HuH-7 (cell line): ENCODE data around the gene TSKU.

Experiments used
- DNase-seq: peaks from one replicate; pipeline ENCODE4 v3.0.0; 2011; ENCODE audit warnings: low spot score

TSKU gene

DNA sequence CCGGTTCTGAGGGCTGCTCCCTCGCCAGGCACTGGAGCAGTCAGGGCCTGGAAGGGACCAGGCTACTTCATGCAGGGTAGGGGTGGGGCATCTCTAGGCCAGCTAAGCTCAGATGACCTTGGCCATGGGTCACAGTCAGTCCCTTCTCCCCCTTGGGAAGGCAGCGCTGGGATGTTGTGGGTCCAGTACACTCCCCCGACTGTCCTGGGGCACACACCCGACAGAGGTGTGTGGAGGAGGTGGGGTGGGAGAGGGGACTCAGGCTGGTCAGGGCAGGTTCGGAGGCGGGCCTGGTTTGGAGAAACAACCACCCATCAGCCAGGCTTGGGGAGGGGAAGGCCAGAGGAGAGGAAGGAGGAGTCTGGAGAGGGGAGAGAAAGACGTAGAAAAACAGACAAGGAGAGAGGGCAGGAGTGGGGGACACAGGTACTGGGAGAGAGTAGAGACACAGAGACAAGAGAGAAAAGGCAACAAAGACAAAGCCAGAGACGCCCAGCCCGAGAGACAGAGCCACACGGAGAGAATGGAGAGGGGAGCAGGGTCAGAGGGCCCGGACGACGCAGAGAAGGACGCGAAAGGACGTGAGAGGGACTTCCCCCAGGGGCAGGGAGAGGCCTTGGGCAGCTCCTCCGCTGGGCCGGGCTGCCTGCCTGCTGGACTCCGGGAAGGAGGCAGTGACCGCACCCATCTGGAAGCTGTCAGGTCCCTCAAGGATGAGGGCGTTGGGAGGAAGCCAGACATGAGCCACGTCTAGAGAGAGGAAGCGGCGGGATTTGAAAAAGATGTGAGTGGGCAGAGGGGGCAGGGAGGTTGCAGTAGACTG, 30.6 kb upstream of the TSKU start:
- no peak for DNase-seq

DNA sequence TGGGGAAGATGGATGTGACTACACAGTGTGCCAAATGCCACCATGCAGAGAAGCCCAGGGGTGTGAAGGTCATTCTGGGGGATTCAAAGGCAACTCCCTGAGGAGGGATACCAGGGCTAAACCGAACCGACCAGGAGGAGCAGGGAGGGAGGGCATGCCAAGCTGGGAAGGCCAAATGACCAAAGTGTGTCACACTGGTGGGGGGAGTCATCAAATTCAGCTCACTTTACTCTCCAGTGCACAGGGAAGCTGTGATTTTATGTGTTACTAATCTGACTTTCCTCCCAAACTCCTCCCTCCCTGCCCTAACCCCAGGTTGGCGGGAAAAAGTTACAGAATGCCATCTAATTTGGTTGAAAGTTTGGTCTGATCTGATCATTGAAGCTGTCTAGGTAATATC, 29.7 kb upstream of the TSKU start:
- no peak for DNase-seq

DNA sequence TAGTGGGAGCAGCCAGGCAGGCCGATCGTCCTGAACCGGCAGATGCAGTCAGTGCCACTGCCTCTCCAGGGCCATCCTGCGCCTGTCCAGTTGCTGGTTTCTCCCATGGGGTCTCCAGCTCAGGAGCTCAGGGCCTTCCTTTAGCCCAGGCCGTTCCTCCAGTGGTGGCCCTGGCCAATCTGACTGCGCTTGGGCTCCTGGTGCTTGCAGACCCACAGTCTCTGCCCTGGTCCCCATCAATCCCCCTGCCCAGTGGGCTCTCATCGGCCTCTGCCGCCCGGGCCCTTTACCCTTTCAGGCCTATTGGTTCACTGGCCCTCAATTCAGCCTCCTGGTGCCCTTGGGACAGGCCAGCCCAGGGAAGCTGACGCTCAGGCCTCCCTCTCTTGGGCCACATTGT, 29.2 kb upstream of the TSKU start:
- DNase-seq = no peak

DNA sequence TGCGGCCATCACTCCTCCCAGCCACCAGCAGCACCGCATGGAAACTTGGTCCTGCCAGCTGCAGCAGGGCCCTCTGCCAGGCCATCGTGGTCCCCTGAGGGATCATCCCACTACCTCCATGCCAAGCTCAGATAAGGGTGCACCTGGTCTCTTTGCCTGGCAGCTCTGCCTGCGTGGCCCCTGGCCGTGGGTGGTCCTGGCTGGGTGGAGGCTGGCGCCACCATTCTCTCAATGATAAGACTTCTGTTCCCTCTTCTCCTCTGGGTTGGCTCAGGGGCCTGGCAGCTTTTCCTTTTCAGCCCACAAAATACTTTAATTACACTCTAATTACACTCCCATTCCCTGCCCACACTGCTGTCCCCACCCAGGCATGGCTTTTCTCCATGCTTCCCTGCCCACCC, 26.8 kb upstream of the TSKU start:
- no peak for DNase-seq

DNA sequence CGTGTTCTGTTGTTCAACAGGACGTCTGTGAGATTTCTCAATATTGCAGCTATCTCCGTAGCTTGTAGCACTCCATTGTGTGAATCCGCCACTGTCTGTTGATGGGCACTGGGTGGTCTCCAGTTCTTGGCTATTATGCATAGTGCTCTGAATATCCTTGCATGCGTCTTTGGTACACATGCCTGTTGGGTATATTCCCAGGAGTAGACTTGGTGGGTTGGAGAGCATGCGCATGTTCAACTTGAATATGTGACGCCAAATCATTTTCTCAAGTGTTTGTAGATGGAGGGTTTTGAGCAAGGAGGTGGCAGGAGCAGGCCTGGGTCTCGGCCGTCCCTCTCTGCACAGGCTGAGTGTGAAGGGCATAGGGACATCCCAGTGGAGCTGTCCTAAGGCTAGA, 24.8 kb upstream of the TSKU start:
- no peak for DNase-seq

DNA sequence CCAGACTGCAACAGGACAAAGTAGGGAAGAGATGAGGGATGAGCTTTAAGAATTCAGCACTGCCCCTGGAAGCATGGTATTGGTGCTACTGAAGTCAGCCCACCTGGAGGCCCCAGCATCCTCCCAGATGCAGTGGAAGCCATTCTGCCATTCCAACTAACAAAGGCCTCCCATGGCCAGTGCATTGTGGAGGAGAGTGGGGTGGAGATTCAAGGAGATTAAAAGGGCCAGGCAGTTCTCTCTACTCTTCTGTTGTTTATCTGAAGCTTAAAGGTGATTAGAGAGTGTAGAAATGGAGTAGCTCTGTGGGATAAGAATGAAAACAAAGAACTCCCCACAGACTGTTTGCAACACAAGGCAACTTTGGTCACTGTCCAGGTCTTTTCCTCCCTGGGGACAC, 24.1 kb upstream of the TSKU start:
- no peak for DNase-seq

DNA sequence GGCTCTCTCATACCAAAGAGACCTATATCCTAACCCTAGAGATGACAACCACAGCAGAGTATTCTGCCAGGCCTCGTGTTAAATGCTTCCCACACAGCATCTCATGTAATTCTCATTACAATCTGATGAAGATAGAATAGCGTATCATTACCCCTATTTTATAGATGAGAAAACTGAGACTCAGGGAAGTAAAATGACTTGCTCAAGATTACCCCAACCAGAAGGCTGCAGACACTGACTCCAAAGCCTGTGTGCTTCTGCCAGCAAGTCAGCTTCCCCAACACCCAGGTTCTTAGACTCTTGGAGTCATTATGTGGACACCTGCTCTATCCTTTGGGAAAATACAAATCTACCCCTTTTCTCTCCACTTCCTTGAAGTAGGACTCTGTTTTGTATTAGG, 23.6 kb upstream of the TSKU start:
- DNase-seq = no peak

DNA sequence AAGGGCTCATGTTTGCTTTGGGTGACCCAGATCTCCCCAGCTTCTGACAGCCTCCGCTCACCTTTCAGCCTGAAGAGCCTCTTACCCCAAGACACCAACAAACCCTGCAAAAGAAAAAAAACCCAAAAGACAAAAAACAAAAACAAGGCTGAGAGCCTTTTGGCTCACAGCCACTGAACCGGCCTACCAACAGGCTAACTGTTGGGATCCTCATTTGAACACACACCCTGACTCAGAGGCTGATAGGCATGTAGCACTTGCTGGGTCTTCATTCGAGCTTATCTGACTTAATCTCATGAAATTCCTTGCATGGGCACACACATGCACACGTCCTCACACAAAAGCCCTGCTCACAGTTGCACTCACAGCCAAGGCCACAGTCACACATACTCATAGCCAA, 22.9 kb upstream of the TSKU start:
- no peak for DNase-seq

DNA sequence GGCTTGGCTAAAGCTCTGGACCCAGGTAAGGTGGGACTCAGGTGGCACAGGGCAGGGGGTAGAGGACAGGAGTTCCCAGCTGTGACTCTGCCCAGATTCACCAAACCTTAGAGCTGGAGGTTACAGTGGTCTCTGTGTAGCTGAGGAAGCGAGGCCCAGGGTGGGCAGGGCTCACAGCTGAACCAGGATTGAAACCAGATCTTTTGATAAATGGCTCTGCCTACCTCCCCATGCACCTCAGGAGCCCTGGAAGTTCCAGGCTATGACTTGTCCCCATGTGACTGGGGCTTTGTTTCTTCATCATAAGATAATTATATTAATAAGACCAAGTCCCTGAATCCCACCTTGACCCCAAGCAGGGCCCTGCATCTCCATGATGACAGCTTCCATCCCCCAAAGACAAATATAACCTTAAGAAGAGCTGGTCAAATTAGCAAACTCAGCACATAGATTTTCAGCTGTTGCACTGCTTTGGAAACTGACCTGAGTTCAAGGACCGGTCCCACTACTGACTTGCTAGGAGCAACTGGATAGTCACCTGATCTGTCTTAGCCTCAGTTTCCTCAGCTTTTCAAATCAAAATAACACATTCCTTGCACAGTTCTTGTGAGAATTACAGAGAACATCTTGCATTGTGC, 21.3 kb upstream of the TSKU start:
- no peak for DNase-seq

DNA sequence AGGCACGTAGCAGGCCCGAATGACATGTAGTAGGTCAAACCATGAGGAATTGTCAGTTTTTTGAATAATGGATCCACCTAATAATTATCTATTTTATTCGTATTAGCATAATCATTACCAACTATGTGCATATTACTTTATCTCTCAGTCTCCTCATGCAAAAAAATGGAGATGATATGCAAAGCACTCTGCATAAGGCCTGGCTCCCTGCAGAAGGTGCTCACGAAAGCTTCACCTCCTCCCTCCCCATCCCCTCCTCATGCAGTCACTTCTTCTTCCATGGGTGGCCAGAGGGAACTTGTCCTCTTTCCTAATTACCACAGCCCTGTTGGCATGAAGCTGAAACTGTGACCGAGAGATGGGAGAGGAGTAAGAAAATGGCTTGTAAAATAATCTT, 20.8 kb upstream of the TSKU start:
- DNase-seq = no peak

DNA sequence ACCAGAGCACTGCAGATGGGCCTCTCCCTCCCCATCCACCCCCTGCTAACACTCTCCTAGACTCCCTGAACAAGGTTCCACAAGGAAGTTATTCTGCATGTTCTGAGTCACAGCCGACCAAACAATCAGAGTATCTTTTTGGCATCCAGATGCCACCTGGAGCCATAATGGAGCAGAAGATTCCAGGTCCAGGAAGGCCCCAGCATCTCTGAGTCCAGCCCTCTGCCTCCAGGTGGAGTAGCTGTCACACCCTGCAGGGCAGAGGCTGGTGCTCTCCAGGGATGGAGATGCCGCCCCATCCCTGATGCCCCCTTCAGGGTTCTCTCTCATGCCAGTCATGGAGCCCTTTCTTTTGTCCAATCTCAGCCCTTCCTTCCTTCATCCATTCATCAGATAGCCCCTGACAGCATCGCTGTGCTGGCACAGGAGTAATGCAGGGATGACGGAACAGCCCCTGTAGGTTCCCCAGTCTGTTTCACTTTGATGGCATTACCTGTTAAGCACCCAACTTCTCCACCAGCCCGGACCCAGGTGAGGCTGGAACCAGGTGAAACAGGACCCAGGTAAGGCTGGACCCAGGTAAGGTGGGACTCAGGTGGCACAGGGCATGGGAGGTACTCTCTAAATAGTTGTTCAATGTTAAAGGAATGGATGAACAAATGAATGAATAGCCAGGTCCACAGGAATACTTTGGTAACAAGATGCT, 20.1 kb upstream of the TSKU start:
- no peak for DNase-seq

DNA sequence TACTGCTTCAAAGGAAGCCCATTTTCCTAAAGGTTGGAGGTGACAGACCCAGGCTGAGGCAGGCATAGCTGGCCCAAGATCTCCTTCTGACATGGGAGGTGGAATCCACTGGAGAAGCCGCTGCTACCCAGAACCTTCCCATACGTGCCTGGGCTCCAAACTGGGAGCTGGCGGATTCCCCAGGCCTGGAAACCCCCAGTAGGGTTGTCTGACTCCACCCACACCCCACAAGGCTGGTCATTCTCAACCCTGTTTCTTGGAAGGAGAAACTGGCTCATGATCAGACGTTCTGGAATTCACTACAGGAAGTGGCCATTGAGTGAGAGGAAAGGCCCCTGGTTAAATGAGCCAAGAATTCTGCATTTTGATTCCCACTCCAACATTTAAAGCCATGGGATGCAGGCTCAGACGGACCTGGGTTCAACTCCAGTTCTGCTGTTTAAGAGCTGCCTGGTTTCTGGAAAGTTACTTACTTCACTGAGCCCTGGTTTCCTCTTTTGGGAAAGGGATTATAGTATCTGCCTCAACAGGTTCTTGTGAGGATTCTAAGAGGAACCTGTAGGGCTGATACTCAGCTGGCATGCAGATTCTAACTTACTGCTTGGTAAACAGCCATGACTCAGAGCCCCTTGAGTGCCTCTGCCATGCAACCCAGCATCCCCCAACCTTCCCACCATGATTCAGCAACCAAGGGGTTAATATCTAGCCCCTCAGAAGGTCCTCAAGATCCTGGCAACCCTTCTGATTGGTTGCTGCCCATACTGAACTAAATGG, 19.4 kb upstream of the TSKU start:
- DNase-seq = no peak

DNA sequence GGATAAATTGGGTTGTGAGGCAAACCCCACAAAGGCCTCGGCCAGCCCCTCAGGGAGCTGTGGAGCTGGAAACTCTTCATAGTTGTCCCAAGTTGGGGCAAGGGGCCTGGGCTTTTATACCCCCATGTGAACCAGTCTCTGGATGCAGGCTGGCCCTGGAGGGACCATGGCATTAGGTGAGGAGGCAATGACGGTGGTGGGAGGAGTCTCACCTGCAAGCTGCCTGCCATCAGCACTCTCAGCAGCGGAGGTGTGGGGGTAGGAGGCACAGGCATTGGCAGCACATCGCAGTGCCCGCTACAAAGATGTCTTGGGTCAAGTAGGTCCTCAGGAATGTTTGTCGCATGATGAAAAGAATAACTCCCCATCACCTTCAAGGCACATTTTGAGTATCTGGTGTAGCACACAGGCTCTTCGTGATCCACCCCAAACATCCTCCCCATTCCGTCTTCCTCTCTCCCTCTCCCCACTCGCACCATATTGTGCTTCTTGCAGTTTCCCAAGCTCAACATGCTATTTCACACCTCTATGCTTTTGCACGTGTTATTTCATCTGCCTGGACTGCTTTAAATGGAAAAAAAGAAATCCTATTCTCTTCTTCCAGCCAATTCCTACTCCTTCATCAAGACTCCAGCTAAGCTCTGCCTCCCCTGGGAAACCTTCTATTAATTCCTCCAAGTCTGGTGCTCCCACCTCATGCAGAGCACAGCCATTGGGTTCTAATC, 18.1 kb upstream of the TSKU start:
- no peak for DNase-seq

DNA sequence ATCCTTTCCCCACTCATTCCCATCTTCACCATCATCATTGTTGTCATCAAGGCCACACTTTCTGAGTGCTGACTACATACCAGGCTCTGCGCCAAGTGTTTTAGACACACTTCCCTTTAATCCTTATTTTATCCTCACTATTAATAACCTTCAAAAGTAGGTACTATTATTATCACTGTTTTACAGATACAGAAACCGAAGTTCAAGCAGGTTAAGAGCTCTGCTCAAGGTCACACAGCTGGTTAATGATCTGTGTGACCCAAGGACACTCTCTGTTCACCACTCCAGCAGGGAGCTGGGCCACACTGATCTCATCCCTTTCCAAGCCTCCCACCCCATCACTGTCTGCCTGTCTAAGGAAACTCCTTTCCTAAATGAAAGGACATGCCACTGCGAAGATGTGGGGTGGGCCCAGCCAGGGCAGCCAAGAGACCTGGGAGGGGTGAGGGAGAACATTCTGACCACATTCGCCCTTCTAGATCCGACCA, 17.2 kb upstream of the TSKU start:
- DNase-seq = no peak

DNA sequence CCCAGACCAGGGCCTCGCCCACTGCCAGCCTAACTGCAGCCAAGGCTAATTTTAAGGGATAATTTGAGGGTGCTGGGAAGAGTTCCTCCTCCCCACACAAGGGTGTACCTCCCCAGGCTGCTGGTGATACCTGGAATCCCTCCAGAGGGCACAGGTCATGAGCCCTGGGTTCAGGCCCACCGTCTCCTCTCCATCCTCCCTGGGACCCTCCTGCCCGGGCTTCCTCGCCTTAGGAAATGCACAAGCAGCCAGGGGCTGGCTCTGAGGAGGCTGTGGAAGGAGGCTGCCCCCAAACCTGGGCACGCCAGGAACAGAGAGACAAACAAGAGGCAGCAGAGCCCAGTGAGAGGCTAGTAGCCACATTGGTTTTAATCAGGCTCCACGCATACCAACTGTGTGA, 16.6 kb upstream of the TSKU start:
- DNase-seq = no peak

DNA sequence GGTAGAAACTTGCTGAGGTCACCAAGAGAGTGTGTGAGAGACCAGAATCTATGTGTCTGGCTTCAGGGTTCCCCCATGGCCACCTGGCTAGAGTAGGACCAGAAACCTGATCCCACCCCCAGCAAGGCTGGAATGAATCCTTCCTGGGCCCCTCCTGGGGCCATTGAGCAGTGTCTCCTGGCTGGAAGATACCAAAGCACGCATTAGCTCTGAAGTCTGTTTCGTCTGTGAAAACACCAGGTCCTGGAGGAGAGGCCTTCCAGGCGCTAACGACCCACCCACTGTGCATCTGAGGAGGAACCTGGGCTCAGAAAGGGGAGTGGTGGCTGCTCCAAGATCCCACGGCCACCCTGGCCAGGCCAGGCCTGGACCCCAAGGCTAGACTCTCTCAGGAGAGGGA, 15.5 kb upstream of the TSKU start:
- DNase-seq = no peak

DNA sequence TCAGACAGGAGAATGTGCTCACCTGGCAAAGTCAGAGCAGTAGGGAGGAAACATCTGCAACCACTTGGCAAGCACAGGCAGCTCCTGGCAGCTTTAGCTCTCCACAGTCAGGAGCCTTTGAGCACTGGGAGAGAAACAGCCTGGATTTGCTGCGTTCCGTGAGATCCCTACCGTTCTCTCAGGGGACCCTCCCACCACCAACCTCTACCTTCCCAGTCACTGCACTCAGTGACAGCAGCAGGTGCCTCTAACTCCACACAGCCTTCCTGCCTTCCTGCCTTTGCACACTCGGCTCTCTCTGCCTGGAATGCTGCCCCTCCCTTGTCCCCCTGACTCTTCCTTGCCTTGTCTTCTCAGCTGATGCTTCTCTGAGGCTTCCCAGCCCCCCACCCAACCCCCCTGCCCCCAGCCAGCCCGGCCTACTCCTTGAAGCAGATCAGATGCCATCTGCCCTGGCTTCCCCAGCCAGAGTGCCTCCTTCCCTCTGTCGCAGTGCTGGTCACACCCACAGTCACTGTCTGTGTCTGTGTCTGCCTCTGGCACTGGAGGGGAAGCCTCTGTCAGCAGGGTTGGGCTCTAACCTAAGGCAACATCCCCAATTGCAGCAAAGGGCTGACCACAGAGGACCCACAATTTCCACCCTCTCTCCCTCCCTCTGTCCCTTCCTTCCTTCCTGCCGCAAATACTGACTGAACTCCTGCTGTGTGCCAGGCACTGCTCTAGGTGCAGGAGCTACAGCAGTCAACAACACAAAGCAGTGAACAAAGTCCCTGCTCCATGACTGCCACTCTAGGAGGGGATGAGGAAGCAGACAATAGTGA, 14.9 kb upstream of the TSKU start:
- DNase-seq = no peak

DNA sequence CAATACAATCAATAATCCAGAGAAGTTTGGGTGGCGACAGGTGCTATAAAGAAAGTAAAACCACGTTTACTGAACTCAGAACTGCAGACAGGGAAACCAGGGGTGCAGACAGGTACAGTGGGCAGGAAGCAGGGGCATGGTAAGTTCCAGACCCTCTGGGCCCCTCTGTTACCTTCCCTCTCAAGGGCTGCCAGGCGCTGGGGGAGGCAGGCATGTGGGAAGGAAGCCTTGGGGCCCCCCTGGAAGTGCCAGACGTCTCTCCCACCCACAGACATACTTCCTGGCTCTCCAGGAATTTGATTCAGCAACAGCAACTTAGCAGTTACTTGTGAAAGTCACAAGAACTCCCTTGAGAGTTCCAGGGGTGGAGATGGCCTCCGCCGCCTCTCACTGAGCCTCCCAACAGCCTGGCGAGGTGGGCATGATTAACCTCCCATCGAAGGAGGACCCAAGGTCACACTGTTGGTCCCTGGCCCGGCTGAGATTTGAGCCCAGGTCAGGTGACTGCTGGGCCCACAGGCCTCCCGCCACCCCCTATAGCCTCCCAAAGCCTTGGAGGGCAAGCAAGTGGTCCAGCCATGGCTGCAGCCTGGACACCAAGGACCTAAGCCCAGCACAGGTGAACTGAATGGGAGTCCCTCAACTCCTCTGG, 14.1 kb upstream of the TSKU start:
- DNase-seq = no peak

DNA sequence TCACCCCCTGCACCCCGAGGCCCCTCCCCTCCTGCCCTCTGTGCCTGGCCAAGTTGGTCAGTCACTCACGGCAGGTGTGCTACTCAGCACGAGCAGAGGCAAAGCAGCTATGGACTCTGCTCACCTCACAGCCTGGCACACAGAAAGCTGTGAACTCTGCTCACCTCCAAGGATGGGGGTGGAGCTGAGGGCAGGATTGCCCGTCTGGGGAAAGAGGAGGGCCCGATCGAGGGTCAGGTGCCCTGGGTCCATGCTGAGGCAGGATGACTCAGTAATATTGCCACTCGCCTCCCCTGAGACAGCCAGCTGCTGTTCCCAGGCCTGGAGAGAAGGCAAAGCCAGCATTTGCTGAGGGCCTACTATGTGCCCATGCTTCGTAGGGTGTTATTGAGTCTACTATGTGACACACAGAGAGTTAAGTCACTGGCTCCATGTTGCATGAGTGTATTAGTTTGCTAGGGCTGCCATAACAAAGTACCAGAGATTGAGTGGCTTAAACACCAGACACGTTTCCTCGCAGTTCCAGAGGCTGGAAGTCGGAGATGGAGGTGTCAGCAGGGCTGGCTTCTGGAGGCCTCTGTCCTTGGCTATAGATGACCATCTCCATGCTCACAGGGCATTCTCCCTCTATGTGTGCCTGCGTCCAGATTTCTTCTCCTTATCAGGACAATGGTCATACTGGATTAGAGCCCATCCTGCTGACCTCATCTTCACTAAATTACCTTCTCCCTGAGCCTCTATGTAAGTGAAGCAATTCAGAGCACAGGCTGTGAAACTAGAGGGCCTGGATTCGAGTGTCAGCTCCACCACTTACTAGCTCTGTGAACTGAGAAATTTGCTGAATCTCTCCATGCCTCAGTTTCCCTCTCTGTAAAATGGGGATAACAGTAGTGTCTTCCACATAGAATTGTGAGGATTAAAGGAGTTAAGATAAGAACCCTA, 13.2 kb upstream of the TSKU start:
- no peak for DNase-seq
